OCI-M2 (cell line): ENCODE measurements around the gene MFNG.

Source experiments
- DNase-seq: peaks from one replicate; lab custom pipeline; 2025; ENCODE audit not compliant: unreplicated experiment; lab: John Stamatoyannopoulos, UW

MFNG gene

GRCh38 chr22:37427135-37427710 is 59.0 kb downstream of the MFNG start, which contains the start of gene ELFN2:
TSS of gene ELFN2 (minus strand) at chr22:37427479. CDS start at chr22:37375534, 51,945 bp downstream.
- no peak for DNase-seq

GRCh38 chr22:37426706-37427134 is 59.5 kb downstream of the MFNG start:
- no peak for DNase-seq

GRCh38 chr22:37425800-37426705 is 60.1 kb downstream of the MFNG start:
- no peak for DNase-seq

GRCh38 chr22:37425369-37425768 is 60.8 kb downstream of the MFNG start:
- DNase-seq: no peak

- DNase-seq: no peak
Measured at GRCh38 chr22:37423283-37423682, 62.9 kb downstream of the MFNG start.

- DNase-seq: no peak
Measured at GRCh38 chr22:37421468-37421877, 64.7 kb downstream of the MFNG start.

GRCh38 chr22:37420686-37421467 is 65.3 kb downstream of the MFNG start:
- no peak for DNase-seq

- DNase-seq: no peak
Measured at GRCh38 chr22:37419969-37420685, 66.1 kb downstream of the MFNG start.

- DNase-seq: no peak
Measured at GRCh38 chr22:37419370-37419968, 66.7 kb downstream of the MFNG start.
